ENCODE data around the gene ITPRIPL1.
"Not testable (repeated sequence)": the region's sequence is repeated elsewhere in the genome, so short reads cannot be mapped to it uniquely, and the experiment has no call there.

Gene ITPRIPL1

GRCh38 chr2:96325041-96325883 is at the start of gene ITPRIPL1:
TSS of gene ITPRIPL1 (plus strand) at chr2:96325317. CDS start at chr2:96325840, 523 bp downstream.
- POLR2A ChIA-PET, result interaction anchor here (0.6 to 1.5 kb wide), 2 partner anchors 10 to 208 kb away, joined by 4 to 12 read pairs; partner anchors contain the start of gene NCAPH

GRCh38 chr2:96276787-96277499 is 48.2 kb upstream of the ITPRIPL1 start:
- no peak for TF ChIP-seq CTCF (IDR thresholded peaks at IDR 0.05; ENCODE audit: control extremely low read depth, extremely low read depth, low read depth, missing control alignments)
- DNase-seq (ENCODE audit: extremely low spot score), result no peak
- CTCF ChIA-PET, result interaction anchor here (1.2 to 1.3 kb wide), 3 partner anchors 19 to 65 kb away, joined by 3 to 4 read pairs (median 3); partner anchors contain the start of gene ITPRIPL1
- POLR2A ChIA-PET, result no interaction called here

More at GRCh38 chr2:96325041-96325883, at the start of gene ITPRIPL1:
- TF ChIP-seq CTCF (IDR thresholded peaks at IDR 0.05; ENCODE audit: control extremely low read depth, extremely low read depth, low read depth, missing control alignments), result no peak
- CTCF ChIA-PET, result interaction anchor here (0.8 to 5.6 kb wide), 10 partner anchors 9 to 208 kb away, joined by 3 to 30 read pairs (median 4); partner anchors contain the start of gene NCAPH
- peak; percentile 63 for DNase-seq (ENCODE audit: extremely low spot score)

- POLR2A ChIA-PET, result no interaction called here
- no peak for TF ChIP-seq CTCF (IDR thresholded peaks at IDR 0.05; ENCODE audit: control extremely low read depth, extremely low read depth, low read depth, missing control alignments)
- CTCF ChIA-PET, result interaction anchor here (1.7 to 3.3 kb wide), 2 partner anchors 11 to 16 kb away, joined by 4 to 13 read pairs; no protein-coding TSS in a partner anchor
- no peak for DNase-seq (ENCODE audit: extremely low spot score)
Observed at GRCh38 chr2:96287273-96287856, 37.8 kb upstream of the ITPRIPL1 start.

GRCh38 chr2:96291751-96292150 is 33.4 kb upstream of the ITPRIPL1 start:
- ChIA-PET POLR2A (no interaction called here), CTCF (interaction anchor here (1.0 to 1.7 kb wide), 3 partner anchors 7 to 175 kb away, joined by 4 read pairs; no protein-coding TSS in a partner anchor)
- DNase-seq (ENCODE audit: extremely low spot score), result no peak
- no peak for TF ChIP-seq CTCF (IDR thresholded peaks at IDR 0.05; ENCODE audit: control extremely low read depth, extremely low read depth, low read depth, missing control alignments)

- POLR2A ChIA-PET, result interaction anchor here (0.6 kb wide), 1 partner anchor 222 kb away, joined by 3 read pairs; no protein-coding TSS in a partner anchor
- not testable (repeated sequence) for DNase-seq (ENCODE audit: extremely low spot score)
- CTCF ChIA-PET, result interaction anchor here (0.9 to 1.6 kb wide), 4 partner anchors 10 to 272 kb away, joined by 3 to 5 read pairs (median 3); no protein-coding TSS in a partner anchor
Observed at GRCh38 chr2:96294271-96294670, 30.8 kb upstream of the ITPRIPL1 start.

GRCh38 chr2:96296925-96297324 is 28.2 kb upstream of the ITPRIPL1 start:
- TF ChIP-seq CTCF (IDR thresholded peaks at IDR 0.05; ENCODE audit: control extremely low read depth, extremely low read depth, low read depth, missing control alignments), result no peak
- POLR2A ChIA-PET, result no interaction called here
- no peak for DNase-seq (ENCODE audit: extremely low spot score)
- CTCF ChIA-PET, result interaction anchor here (2.7 kb wide), 1 partner anchor 9 kb away, joined by 13 read pairs; no protein-coding TSS in a partner anchor

Measured in GM10248 (cell line).